CD4-positive, alpha-beta memory T cell (primary cell): ENCODE results near the gene SEMA4D. TPM values are rescaled to one million over a fixed set of nuclear protein-coding genes. Genes with fewer than 3 reads are reported as not detected.

ENCODE experiments used
- CTCF ChIA-PET: fragments of 350-600 bp; sonication (Branson Sonifier 250); formaldehyde crosslinking; loops from one replicate; lab custom pipeline; 2021; ENCODE audit warnings: inconsistent platforms; ENCODE audit not compliant: partially characterized antibody; lab: Charles Lee
- POLR2A ChIA-PET: fragments of 350-600 bp; sonication (Branson Sonifier 250); formaldehyde crosslinking; loops from one replicate; lab custom pipeline; 2021; ENCODE audit not compliant: partially characterized antibody; lab: Charles Lee
- DNase-seq, 5 donors: peaks; one replicate each; pipeline versions ENCODE4 v3.0.0 to v3.0.0-alpha.2; 2020 to 2022; ENCODE audit warnings: mixed read lengths in 1 of 5
- H3K27ac ChIP-seq: one replicate; pipeline ENCODE4 v1.7.0; 2013; ENCODE audit warnings: low read depth, low read length
- H3K27me3 ChIP-seq: 2 replicates; pipeline ENCODE4 v1.7.0; 2013; ENCODE audit warnings: mild to moderate bottlenecking, low read length, moderate library complexity; ENCODE audit not compliant: insufficient read depth
- H3K36me3 ChIP-seq: 2 replicates; pipeline ENCODE4 v1.7.0; 2013; ENCODE audit warnings: mild to moderate bottlenecking, low read length, moderate library complexity; ENCODE audit not compliant: insufficient read depth
- H3K4me1 ChIP-seq: 2 replicates; pipeline ENCODE4 v1.7.0; 2013; ENCODE audit warnings: mild to moderate bottlenecking, low read length, moderate library complexity; ENCODE audit not compliant: insufficient read depth
- H3K4me3 ChIP-seq, 2 donors: one replicate each; pipeline ENCODE4 v1.7.0; 2013; ENCODE audit warnings: low read length in 2 of 2, mild to moderate bottlenecking in 1 of 2
- H3K9me3 ChIP-seq, 2 donors: one replicate each; pipeline ENCODE4 v1.7.0; 2013; ENCODE audit warnings: low read length in 2 of 2, control low read depth in 1 of 2; ENCODE audit not compliant: control insufficient read depth in 1 of 2
- H3K27ac Mint-ChIP-seq, 7 donors: one replicate each; pipeline ENCODE4 v1.8.0; 2020 to 2021; ENCODE audit warnings: mixed read lengths in 7 of 7, mild to moderate bottlenecking in 6 of 7, inconsistent platforms in 3 of 7, moderate library complexity in 3 of 7
- H3K27me3 Mint-ChIP-seq, 2 donors: one replicate each; pipeline ENCODE4 v1.8.0; 2020 to 2021; ENCODE audit warnings: mixed read lengths in 2 of 2
- H3K36me3 Mint-ChIP-seq, 2 donors: one replicate each; pipeline ENCODE4 v1.8.0; 2020 to 2021; ENCODE audit warnings: mixed read lengths in 2 of 2, inconsistent platforms in 1 of 2, mild to moderate bottlenecking in 1 of 2
- H3K4me1 Mint-ChIP-seq, 4 donors: one replicate each; pipeline ENCODE4 v1.8.0; 2020 to 2021; ENCODE audit warnings: mixed read lengths in 4 of 4, mild to moderate bottlenecking in 1 of 4
- H3K4me3 Mint-ChIP-seq, 8 donors: one replicate each; pipeline ENCODE4 v1.8.0; 2020 to 2021; ENCODE audit warnings: mixed read lengths in 8 of 8, mild to moderate bottlenecking in 7 of 8, moderate library complexity in 6 of 8, inconsistent platforms in 3 of 8
- H3K9me3 Mint-ChIP-seq, 8 donors: one replicate each; pipeline ENCODE4 v1.8.0; 2020 to 2021; ENCODE audit warnings: mixed read lengths in 8 of 8, mild to moderate bottlenecking in 5 of 8, inconsistent platforms in 3 of 8, moderate library complexity in 1 of 8
- intact Hi-C: fragments of 100-400 bp; cut with micrococcal nuclease; formaldehyde crosslinking; loops from one replicate; pipeline ENCODE4 v1.15.1; 2023
- polyA plus RNA-seq, 2 donors: library from polyadenylated mRNA; unstranded; fragments of 300-500 nt; fragmentation: Illumina TruSeq; gene quantifications; one replicate each; pipeline ENCODE4 v1.2.3, GENCODE V29; 2021
- total RNA-seq, 2 experiments: library from RNA; stranded (reverse); gene quantifications; one replicate each; pipeline ENCODE4 v1.2.3, GENCODE V29; 2021

SEMA4D gene
- total and polyA plus RNA-seq, 4 experiments from 2014 or later, result 49.5 to 410 (median 280) TPM

- intact Hi-C loops, result no loop called here
- Histone ChIP-seq H3K9me3 (no peaks in the 10 kb centered on the region), H3K27me3 (no peaks in the 10 kb centered on the region), H3K4me1 (no peaks in the 10 kb centered on the region), H3K27ac (no peak overlapping the region), H3K4me3 (no peak overlapping the region), H3K36me3 (peaks cover 98% of the 10 kb centered on the region)
- peaks cover 68 to 89% of the 10 kb centered on the region in 2 donors for H3K36me3 Mint-ChIP-seq
- DNase-seq, result no peak
- H3K9me3 Mint-ChIP-seq, result peaks cover 0 to 2% (median 0%) of the 10 kb centered on the region in 8 donors
- H3K4me3 Mint-ChIP-seq, result no peak overlapping the region
- peak overlapping the region in 3 of 7 donors; percentile 13 to 42 (median 38) for H3K27ac Mint-ChIP-seq
- POLR2A ChIA-PET, result no interaction called here
- H3K27me3 Mint-ChIP-seq, result no peaks in the 10 kb centered on the region
- CTCF ChIA-PET, result interaction anchor here (1.2 to 1.7 kb wide), 2 partner anchors 162 to 164 kb away, joined by 8 to 9 read pairs; no protein-coding TSS in a partner anchor
- peaks cover 11 to 22% (median 19%) of the 10 kb centered on the region in 4 donors for H3K4me1 Mint-ChIP-seq
Observed at GRCh38 chr9:89386206-89386605, 111.7 kb downstream of the SEMA4D start.

GRCh38 chr9:89384783-89385182 lies 113.1 kb downstream of the SEMA4D start:
- Mint-ChIP-seq H3K27me3 (no peaks in the 10 kb centered on the region), H3K27ac (peak overlapping the region in 5 of 7 donors; percentile 42 to 85 (median 59)), H3K4me1 (peaks cover 19 to 35% (median 24%) of the 10 kb centered on the region in 4 donors), H3K9me3 (peaks cover 0 to 2% (median 0%) of the 10 kb centered on the region in 8 donors), H3K36me3 (peaks cover 59 to 81% of the 10 kb centered on the region in 2 donors), H3K4me3 (peak overlapping the region in 1 of 8 donors; percentile 18)
- Histone ChIP-seq H3K4me3 (no peak overlapping the region), H3K9me3 (no peaks in the 10 kb centered on the region), H3K36me3 (peaks cover 96% of the 10 kb centered on the region), H3K4me1 (peaks cover 4% of the 10 kb centered on the region), H3K27ac (no peak overlapping the region), H3K27me3 (no peaks in the 10 kb centered on the region)
- DNase-seq, result no peak
- intact Hi-C loops, result no loop called here
- CTCF ChIA-PET, result interaction anchor here (1.2 kb wide), 1 partner anchor 166 kb away, joined by 9 read pairs; no protein-coding TSS in a partner anchor
- POLR2A ChIA-PET, result interaction anchor here (1.3 kb wide), 1 partner anchor 10 kb away, joined by 4 read pairs; no protein-coding TSS in a partner anchor

- Mint-ChIP-seq H3K27me3 (no peaks in the 10 kb centered on the region), H3K27ac (peak overlapping the region; percentile 22 to 85 (median 70)), H3K9me3 (peaks cover 0 to 2% (median 0%) of the 10 kb centered on the region in 8 donors), H3K4me1 (peaks cover 25 to 41% (median 32%) of the 10 kb centered on the region in 4 donors), H3K36me3 (peaks cover 64 to 82% of the 10 kb centered on the region in 2 donors), H3K4me3 (no peak overlapping the region)
- H3K4me3 ChIP-seq, result no peak overlapping the region
- no peak for DNase-seq
- ChIA-PET POLR2A (interaction anchor here (1.3 to 2.2 kb wide), 3 partner anchors 9 to 165 kb away, joined by 4 to 8 read pairs (median 5); no protein-coding TSS in a partner anchor), CTCF (interaction anchor here (1.2 to 1.6 kb wide), 2 partner anchors 136 to 165 kb away, joined by 3 to 6 read pairs; no protein-coding TSS in a partner anchor)
- H3K27me3 ChIP-seq, result no peaks in the 10 kb centered on the region
- H3K27ac ChIP-seq, result no peak overlapping the region
- intact Hi-C loops, result no loop called here
- H3K4me1 ChIP-seq, result peaks cover 4% of the 10 kb centered on the region
- H3K9me3 ChIP-seq, result no peaks in the 10 kb centered on the region
- peaks cover 96% of the 10 kb centered on the region for H3K36me3 ChIP-seq
Observed at GRCh38 chr9:89383721-89384300, 114.1 kb downstream of the SEMA4D start.

- Mint-ChIP-seq H3K27ac (peak overlapping the region in 6 of 7 donors; percentile 32 to 84 (median 58)), H3K4me3 (peak overlapping the region in 1 of 8 donors; percentile 26), H3K9me3 (peaks cover 0 to 2% (median 0%) of the 10 kb centered on the region in 8 donors), H3K36me3 (peaks cover 70 to 83% of the 10 kb centered on the region in 2 donors), H3K27me3 (no peaks in the 10 kb centered on the region), H3K4me1 (peaks cover 25 to 44% (median 32%) of the 10 kb centered on the region in 4 donors)
- Histone ChIP-seq H3K36me3 (peaks cover 96% of the 10 kb centered on the region), H3K27ac (peak overlapping the region; percentile 1), H3K9me3 (no peaks in the 10 kb centered on the region), H3K4me3 (no peak overlapping the region), H3K27me3 (no peaks in the 10 kb centered on the region), H3K4me1 (peaks cover 4% of the 10 kb centered on the region)
- DNase-seq, result no peak
- intact Hi-C loops, result no loop called here
- ChIA-PET POLR2A (interaction anchor here (1.4 to 2.2 kb wide), 2 partner anchors 25 to 166 kb away, joined by 5 to 8 read pairs; no protein-coding TSS in a partner anchor), CTCF (interaction anchor here (0.6 to 1.6 kb wide), 4 partner anchors 9 to 166 kb away, joined by 3 to 6 read pairs (median 3); no protein-coding TSS in a partner anchor)
Observed at GRCh38 chr9:89383030-89383720, 114.7 kb downstream of the SEMA4D start.

GRCh38 chr9:89382026-89382986 lies 115.6 kb downstream of the SEMA4D start:
- ChIA-PET POLR2A (interaction anchor here (1.4 to 2.2 kb wide), 2 partner anchors 26 to 167 kb away, joined by 5 to 8 read pairs; no protein-coding TSS in a partner anchor), CTCF (interaction anchor here (0.6 to 1.6 kb wide), 5 partner anchors 10 to 167 kb away, joined by 3 to 6 read pairs (median 3); no protein-coding TSS in a partner anchor)
- no peak for DNase-seq
- Mint-ChIP-seq H3K27me3 (no peaks in the 10 kb centered on the region), H3K4me1 (peaks cover 25 to 44% (median 32%) of the 10 kb centered on the region in 4 donors), H3K27ac (peak overlapping the region; percentile 71 to 88 (median 79)), H3K4me3 (peak overlapping the region in 2 of 8 donors; percentile 17 to 43), H3K9me3 (peaks cover 0 to 2% (median 0%) of the 10 kb centered on the region in 8 donors), H3K36me3 (peaks cover 71 to 83% of the 10 kb centered on the region in 2 donors)
- no peaks in the 10 kb centered on the region for H3K27me3 ChIP-seq
- H3K36me3 ChIP-seq, result peaks cover 94% of the 10 kb centered on the region
- intact Hi-C loops, result no loop called here
- H3K4me1 ChIP-seq, result peaks cover 6% of the 10 kb centered on the region
- no peak overlapping the region for H3K4me3 ChIP-seq
- H3K9me3 ChIP-seq, result no peaks in the 10 kb centered on the region
- H3K27ac ChIP-seq, result peak overlapping the region; percentile 1

GRCh38 chr9:89381308-89381609 lies 116.7 kb downstream of the SEMA4D start:
- Mint-ChIP-seq H3K9me3 (peaks cover 0 to 7% (median 0%) of the 10 kb centered on the region in 8 donors), H3K4me1 (peaks cover 28 to 53% (median 34%) of the 10 kb centered on the region in 4 donors), H3K27me3 (no peaks in the 10 kb centered on the region), H3K4me3 (no peak overlapping the region), H3K36me3 (peaks cover 76 to 82% of the 10 kb centered on the region in 2 donors), H3K27ac (peak overlapping the region in 5 of 7 donors; percentile 50 to 79 (median 66))
- H3K4me1 ChIP-seq, result peaks cover 7% of the 10 kb centered on the region
- ChIA-PET POLR2A (no interaction called here), CTCF (interaction anchor here (1.0 kb wide), 1 partner anchor 168 kb away, joined by 5 read pairs; no protein-coding TSS in a partner anchor)
- H3K27me3 ChIP-seq, result no peaks in the 10 kb centered on the region
- peaks cover 93% of the 10 kb centered on the region for H3K36me3 ChIP-seq
- H3K27ac ChIP-seq, result no peak overlapping the region
- no peak for DNase-seq
- H3K9me3 ChIP-seq, result no peaks in the 10 kb centered on the region
- no peak overlapping the region for H3K4me3 ChIP-seq
- intact Hi-C loops, result no loop called here
